Measurements from ENCODE around the gene GLTPD2.
A peak's percentile ranks its signal among the peaks of the same experiment; 100 is the strongest.
"Not testable (repeated sequence)": the region's sequence is repeated elsewhere in the genome, so short reads cannot be mapped to it uniquely, and the experiment has no call there.

Gene GLTPD2

DNA sequence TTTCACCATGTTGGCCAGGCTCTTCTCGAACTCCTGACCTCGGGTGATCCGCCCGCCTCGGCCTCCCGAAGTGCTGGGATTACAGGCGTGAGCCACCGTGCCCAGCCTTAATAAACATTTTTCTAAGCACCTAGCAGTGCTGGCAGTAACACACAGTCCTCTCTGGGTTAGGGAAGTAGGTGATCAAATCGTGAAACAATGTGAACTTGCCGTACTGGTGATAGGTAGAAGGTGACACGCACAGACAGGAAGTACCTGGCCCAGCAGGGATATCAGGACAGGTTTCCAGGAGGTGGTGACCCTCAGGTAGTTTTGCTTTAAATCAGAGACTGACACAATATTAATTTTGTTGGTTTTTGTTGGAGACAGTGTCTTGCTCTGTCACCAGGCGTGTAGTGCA is 22.7 kb downstream of the GLTPD2 start:
- DNase-seq = no peak

DNA sequence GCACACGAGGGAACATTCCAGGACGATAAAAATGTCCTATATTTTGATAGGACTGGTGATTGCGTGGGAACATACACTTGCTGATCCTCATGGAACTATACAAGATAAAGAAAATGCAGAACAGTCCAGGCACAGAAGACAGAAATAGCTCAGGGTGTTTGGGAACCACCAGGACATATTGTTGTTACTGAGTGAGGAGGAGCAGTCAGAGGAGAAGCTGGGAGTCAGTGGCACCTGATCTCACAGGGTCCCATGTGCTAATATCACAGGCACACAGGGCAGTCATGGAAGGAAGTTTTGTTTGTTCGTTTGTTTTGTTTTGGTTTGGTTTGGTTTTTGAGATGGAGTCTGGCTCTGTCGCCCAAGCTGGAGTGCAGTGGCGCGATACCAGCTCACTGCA is 23.9 kb downstream of the GLTPD2 start:
- DNase-seq = no peak

DNA sequence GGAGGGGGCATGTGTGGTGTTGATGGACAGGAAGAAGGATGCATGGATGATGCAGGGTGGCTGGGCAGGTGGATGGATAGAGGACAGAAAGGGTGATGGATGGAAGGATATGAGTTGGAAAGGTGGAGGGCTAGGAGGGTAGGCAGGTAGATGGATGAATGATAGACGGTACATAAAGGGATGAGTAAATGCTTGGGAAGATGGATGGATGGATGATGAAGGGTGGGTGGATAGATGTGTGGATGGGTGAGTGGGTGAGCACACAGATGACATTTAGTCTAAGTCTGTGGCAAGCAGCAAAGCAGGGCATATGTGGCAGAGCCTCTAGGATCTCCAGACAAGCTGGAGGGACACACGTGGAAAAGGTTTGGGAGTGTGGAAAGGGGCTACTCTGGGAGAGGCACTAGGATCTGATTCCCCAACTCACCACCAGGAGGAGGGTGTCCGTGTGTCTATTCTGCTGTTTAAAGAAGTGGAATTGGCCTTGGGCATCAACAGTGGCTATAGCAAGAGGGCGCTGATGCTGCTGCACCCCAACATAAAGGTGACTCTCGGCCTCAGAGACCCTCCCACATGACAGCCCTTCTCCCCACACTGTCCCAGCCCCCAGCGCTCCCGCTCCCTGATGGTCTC is 26.4 kb downstream of the GLTPD2 start:
- no peak for DNase-seq

DNA sequence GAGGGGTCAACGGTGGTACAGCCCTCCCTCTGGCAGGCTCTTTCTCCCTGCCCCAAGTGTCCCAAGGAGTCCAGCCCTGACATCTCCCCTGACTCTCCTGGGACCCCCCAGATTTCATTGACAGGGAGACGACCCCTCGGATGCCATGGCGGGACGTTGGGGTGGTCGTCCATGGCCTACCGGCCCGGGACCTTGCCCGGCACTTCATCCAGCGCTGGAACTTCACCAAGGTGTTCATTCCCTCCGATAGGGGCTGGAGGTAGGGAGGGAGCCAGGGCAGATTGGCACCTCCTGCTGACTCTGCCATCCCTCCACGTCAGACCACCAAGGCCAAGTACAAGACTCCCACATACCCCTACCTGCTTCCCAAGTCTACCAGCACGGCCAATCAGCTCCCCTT is 28.1 kb downstream of the GLTPD2 start:
- no peak for DNase-seq

DNA sequence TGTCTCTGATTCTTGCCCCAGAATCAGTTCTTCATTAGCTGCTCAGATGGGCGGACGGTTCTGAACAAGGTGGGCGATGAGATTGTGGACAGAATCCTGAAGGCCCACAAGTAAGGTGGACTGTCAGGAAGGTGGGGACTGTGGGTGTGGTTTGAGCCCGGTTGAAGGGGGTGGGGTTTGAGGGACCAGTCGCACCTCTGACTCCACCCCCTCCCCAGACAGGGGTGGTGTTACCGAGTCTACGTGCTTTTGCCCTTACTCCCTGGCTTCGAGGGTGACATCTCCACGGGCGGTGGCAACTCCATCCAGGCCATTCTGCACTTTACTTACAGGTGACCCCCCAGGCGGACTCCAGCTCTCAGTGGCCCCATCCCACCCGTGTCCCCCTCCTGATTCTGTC is 29.5 kb downstream of the GLTPD2 start:
- no peak for DNase-seq

DNA sequence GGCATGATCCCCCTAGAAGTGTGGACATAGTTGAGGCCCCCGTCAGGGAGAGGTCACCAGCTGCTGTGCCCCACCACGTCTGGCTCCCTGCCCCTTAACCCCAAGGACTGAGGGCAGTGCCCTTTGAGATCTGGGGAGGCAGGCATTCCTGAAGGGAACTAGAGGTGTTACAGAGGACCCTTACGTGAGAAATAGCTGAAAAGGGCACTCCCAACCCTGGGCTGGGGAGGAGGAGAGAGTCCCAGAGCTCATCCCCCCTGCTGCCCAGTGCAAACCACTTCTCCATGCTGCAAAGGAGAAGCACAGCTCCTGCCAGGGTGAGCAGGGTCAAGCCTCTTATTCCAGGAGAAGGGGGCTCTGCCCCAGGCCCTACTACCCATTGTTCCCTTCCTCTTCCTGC is 34.1 kb downstream of the GLTPD2 start:
- DNase-seq = no peak

DNA sequence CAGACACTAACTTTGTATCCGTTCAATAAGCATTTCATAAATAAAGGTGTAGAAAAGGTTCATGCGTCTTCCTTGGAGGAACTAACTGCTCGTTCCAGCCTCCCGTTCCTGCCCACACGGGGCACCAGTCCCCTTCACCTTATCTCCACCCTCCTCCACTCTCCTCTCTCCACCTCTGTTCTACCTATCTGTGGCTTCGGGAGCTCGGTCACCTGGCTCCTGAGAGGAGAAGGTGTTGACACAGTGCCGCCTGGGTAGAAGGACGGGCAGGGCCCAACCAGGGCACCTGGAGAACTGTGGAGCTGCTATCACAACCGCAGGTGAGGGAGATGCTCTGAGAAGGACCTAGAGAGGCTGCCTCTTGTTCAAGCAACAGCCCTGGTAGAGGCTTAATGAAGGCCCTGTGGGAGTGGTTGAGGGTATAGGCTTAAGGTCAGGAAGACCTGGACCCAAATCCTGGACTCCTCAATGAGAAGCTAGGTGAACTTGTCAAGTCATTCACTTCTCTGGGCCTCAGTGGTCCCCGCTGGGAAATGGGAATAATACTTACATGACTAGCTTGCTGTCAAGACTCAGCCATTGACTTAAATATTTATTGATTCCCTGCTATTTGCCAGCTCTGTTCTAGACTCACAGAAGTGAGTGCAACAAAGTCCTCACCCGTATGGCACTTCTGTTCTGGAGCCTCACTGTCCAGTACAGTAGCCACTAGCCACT is 34.8 kb downstream of the GLTPD2 start:
- DNase-seq = no peak

DNA sequence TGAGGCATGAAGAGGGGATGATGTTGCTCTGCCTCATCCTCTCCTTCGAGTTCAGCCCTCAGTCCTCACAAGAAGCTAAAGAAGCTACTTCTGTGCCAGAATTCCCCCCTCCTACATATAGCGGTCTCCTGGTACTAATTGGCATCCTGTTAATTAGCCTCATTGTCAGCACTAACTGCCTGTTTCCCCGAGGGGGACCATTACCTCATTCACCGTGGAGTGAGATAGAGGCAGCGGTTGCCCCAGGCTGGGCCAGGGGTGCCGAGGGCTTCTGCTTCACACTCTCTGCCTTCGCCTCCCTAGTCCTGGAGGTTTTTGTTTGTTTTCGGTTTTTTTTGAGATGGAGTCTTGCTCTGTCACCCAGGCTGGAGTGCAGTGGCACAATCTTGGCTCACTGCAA is 38.6 kb downstream of the GLTPD2 start:
- DNase-seq = no peak

DNA sequence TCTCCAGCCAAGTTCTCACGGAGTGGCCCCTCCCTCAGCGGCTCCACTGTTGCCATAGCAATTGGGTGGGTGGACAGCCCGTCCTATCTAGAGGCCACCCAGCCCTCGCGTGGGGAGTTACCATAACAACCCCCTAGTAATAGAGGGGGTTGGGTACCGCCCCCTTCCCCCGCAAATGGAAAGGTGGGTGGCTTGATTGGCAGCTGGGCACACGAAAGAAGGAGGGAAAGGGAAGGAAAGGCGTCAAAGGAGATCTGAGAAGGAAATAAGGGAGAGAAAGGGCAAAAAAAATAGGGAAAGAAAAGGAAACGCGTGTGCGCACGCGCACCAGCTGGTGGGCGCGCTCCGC is 44.0 kb downstream of the GLTPD2 start:
- DNase-seq = not testable (repeated sequence)

DNA sequence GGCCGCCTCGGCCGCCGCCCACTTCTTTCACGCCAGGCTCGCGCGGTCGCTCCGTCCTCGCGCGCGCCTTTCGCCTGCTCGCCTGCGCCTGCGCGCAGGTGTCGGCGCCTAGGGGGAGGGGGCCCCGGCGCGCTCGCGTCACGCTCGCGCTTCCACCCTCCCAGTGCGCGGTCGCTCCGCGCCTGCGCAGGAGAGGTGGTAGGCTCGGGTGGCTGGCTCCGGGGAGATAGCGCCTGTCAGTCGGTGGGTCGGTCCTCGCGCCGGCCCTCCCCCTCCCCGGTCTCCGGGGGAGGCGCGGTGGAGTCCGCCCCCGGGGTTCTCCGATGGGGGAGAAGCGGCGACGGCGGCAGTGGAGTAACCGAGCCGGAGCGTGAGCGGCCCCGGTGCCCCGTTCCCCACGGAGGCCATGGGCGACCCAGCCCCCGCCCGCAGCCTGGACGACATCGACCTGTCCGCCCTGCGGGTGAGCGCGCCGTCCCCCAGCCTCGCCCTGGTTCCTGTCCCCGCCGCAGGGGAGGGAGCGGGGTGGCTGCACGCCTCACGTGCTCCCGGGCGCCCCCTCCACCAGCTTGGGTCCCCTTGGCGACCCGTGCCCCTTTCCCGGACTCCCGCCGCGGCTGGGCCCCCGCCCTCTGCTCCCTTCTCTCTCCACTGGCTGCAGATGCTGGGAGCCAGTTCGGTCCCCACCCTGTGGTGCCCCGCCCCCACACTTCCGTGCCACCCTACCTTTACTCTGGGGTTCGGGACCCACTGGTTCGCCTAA is 44.6 kb downstream of the GLTPD2 start, which contains the start of gene MINK1:
Gene MINK1, plus strand, starts transcription at position 163 of the 763 bp plus-strand sequence. Its CDS starts 244 bp downstream, at position 407.
- DNase-seq = peak; percentile 83

DNA sequence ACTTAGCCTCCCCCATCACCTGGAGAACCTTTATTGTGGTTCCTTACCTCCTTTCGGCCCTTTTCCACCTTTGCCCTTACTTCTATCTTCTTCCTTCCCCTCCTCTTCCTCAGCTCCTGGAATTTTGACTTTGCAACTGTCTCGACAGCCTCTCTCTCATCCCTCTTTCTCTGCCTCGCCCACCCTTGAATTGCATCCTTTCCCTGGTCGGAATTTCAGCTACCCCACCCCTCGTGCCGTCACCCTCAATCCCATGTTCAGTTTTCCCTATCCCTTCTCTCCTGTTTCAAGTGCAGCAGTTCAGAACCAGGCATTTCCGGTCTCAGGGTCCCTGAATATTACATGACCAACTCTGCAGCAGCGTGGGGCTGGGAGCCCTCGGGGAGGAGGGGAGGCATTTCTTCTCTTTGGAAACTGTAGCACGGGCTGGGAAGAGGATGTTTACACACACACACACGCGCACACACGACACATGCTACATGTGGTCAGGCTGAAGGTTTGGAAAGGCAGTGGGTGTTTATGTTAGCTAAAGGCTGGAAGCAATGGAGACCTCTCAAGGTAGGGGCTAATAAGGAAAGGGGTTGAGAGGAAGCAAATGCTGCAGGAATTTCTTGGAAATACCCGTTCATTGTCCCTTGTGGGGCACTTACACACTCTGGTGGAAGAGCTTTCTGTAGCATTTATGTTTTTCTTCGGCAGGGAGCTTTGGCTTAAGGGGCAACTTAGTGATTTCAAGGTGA is 45.3 kb downstream of the GLTPD2 start:
- peak; percentile 60 for DNase-seq

DNA sequence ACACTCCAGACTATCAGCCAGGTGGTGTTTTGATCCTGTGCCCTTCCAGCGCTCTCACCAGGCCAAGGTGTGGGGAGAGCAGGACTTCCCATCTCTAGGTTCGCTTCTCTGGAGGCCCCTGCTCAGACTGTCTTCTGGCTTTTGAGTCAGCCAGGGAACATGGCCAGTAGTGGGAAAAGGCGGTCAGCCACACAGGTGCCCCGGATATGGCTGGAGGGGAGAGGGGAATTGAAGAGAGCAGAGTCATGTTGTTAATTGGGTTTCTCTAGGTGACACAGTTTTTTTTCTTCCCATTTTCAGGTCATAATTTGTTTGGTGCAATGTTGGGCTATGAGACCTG is 45.9 kb downstream of the GLTPD2 start:
- no peak for DNase-seq

DNA sequence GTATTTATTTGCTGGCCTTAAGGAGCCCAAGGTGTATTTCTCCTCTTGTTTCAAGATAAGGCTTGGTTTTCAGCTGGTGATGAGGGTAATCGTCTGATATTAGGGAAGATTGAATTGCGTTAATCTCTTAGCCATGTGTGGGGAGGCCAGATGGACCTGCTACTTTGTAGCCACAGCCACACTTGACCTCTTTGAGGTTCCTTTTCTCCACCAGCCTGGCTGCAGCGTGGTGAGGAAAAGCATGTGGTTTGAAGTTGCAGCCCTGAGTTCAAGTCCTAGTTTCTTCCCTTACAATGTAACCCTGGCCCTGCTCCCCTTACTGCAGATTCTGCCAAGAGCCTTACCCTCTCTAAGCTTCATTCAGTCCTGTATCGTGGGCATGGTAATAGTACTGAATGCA is 47.5 kb downstream of the GLTPD2 start:
- peak; percentile 20 for DNase-seq

DNA sequence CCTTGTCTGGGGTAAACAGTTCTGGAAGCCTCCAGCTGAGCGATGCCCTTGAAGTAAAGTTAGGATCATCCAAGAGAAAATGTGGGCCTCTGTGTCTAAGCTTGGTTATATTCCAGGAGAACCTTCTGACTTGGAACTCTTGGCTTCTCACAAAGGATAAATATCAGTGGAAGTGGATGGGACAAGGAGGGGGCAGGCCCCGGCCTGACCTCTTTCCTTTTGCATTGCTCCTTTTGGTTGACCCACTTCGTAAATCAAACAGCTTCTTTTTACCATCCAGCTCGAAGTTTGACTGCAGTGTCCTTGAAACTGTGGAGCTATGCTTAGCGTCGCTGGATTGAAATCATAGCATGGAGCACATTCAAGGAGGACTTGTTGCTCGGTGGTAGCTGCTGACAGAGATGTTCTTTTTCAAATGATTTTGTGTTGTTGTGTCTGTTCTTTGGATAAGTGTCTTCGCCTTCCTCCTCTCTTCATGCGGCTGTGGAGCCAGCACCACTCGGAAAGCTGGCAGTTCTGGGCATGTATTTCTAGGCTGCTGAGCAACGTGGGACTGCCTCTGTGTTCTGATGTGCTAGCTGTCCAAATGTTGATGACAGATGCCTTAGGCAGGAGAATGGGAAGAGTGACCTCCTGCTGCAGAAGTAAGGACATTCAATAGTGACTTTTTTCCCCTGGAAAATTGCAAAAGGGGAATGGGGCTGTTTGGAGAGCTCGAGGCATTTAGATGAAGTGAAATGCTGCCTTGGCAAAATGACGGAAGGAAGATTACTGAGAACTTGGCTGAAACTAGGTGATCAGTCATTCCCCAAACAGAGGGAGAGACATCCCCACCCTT is 48.9 kb downstream of the GLTPD2 start:
- no peak for DNase-seq

DNA sequence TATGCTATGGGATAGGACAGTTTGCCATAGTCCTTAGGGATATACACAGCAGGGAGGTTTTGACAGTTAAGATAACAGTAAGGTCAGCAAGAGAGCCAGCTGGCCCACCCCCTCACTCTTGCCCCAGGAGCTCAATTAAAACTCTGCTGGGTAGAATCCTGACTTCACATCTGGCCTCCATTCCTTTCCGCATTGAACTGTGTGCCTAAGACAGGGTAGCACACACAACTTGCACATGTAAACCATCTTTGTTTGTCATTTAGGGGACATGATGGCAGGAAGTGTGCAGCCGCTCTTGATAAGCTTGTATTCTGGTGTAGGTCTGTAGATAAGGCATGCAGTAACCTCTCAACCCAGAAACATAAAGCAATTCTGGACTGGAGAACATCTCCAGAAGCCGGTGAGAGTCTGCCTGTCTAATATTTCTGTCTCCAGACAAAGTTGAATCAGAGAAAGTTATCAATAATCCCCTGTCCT is 49.6 kb downstream of the GLTPD2 start:
- no peak for DNase-seq

DNA sequence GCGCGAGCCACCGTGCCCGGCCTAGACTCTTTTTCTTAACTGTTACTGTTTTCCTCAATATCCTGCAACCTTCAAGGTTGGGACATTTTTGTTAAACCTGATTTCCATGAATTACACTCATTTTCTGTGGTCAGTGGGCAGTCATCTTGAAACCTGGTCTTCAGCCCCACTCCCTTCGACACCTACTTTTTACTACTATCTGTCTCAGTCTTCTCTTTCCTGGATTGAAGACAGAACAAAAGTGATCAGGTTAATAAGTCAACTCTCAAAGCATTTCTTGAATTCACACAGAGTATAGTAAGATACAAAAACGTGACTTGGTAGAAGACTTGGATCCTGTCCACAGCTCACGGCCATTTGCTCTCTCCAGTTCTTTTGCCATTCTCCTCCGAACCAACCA is 50.5 kb downstream of the GLTPD2 start:
- DNase-seq = no peak
